ENCODE measurements around the gene GNG4. TPM values are rescaled to one million over a fixed set of nuclear protein-coding genes. Genes with fewer than 3 reads are reported as not detected.

Gene GNG4
- total RNA-seq, 1 donor from 2014 or later: 0.70 TPM

GRCh38 chr1:235502601-235503402 is 146.8 kb downstream of the GNG4 start:
- no peak for DNase-seq (ENCODE audit: extremely low read depth, low read depth, low spot score)

- no peak for DNase-seq (ENCODE audit: extremely low read depth, low read depth, low spot score)
Observed at GRCh38 chr1:235500971-235501540, 148.5 kb downstream of the GNG4 start.

Other genes with a start within 250 kb of the GNG4 start
- 24.2 and 31.0 TPM in 2 replicates for gene B3GALNT2, start 145.3 kb downstream of the GNG4 start, total RNA-seq
- 16.3 and 17.0 TPM in 2 replicates for gene LYST, start 217.1 kb upstream of the GNG4 start, total RNA-seq